CD8-positive, alpha-beta memory T cell (primary cell): ENCODE results near the gene GCM1. TPM values are rescaled to one million over a fixed set of nuclear protein-coding genes. Genes with fewer than 3 reads are reported as not detected.

Source experiments
- CTCF ChIA-PET: fragments of 350-600 bp; sonication (Branson Sonifier 250); formaldehyde crosslinking; loops from one replicate; lab custom pipeline; 2021; ENCODE audit warnings: antibody characterized with exemption; lab: Charles Lee
- POLR2A ChIA-PET: fragments of 350-600 bp; sonication (Branson Sonifier 250); formaldehyde crosslinking; loops from one replicate; lab custom pipeline; 2021; ENCODE audit warnings: antibody characterized with exemption; lab: Charles Lee
- DNase-seq, 5 donors: peaks; one replicate each; pipeline versions ENCODE4 v3.0.0 to v3.0.0-alpha.2; 2020 to 2022; ENCODE audit warnings: mixed read lengths in 1 of 5
- H3K27ac ChIP-seq: one replicate; pipeline ENCODE4 v1.7.0; 2013; ENCODE audit warnings: low read depth, mild to moderate bottlenecking, low read length, moderate library complexity
- H3K27me3 ChIP-seq: 2 replicates; pipeline ENCODE4 v1.7.0; 2013; ENCODE audit warnings: low read length, mild to moderate bottlenecking; ENCODE audit not compliant: insufficient read depth, poor library complexity, severe bottlenecking
- H3K36me3 ChIP-seq: 2 replicates; pipeline ENCODE4 v1.7.0; 2013; ENCODE audit warnings: mild to moderate bottlenecking, low read length, moderate library complexity; ENCODE audit not compliant: insufficient read depth
- H3K4me1 ChIP-seq: 2 replicates; pipeline ENCODE4 v1.7.0; 2013; ENCODE audit warnings: mild to moderate bottlenecking, low read length, moderate library complexity; ENCODE audit not compliant: insufficient read depth
- H3K4me3 ChIP-seq: 2 replicates; pipeline ENCODE4 v1.7.0; 2013; ENCODE audit warnings: mild to moderate bottlenecking, low read length
- H3K9me3 ChIP-seq: 2 replicates; pipeline ENCODE4 v1.7.0; 2013; ENCODE audit warnings: mild to moderate bottlenecking, low read length
- H3K27ac Mint-ChIP-seq, 8 donors: one replicate each; pipeline ENCODE4 v1.8.0; 2020 to 2021; ENCODE audit warnings: mixed read lengths in 8 of 8, mild to moderate bottlenecking in 6 of 8, inconsistent platforms in 3 of 8, moderate library complexity in 3 of 8
- H3K27me3 Mint-ChIP-seq, 2 donors: one replicate each; pipeline ENCODE4 v1.8.0; 2020 to 2021; ENCODE audit warnings: mixed read lengths in 2 of 2, mild to moderate bottlenecking in 1 of 2, moderate library complexity in 1 of 2
- H3K36me3 Mint-ChIP-seq, 3 donors: one replicate each; pipeline ENCODE4 v1.8.0; 2020 to 2021; ENCODE audit warnings: mixed read lengths in 3 of 3, inconsistent platforms in 1 of 3, mild to moderate bottlenecking in 1 of 3
- H3K4me1 Mint-ChIP-seq, 3 donors: one replicate each; pipeline ENCODE4 v1.8.0; 2020 to 2021; ENCODE audit warnings: mixed read lengths in 3 of 3, inconsistent platforms in 1 of 3, mild to moderate bottlenecking in 1 of 3
- H3K4me3 Mint-ChIP-seq, 7 donors: one replicate each; pipeline ENCODE4 v1.8.0; 2020 to 2021; ENCODE audit warnings: mixed read lengths in 7 of 7, mild to moderate bottlenecking in 6 of 7, moderate library complexity in 4 of 7, inconsistent platforms in 2 of 7
- H3K9me3 Mint-ChIP-seq, 5 donors: one replicate each; pipeline ENCODE4 v1.8.0; 2020 to 2022; ENCODE audit warnings: mixed read lengths in 5 of 5, mild to moderate bottlenecking in 3 of 5, moderate library complexity in 2 of 5, inconsistent platforms in 1 of 5
- polyA plus RNA-seq: library from polyadenylated mRNA; unstranded; fragments of 300-500 nt; fragmentation: Illumina TruSeq; gene quantifications from one replicate; pipeline ENCODE4 v1.2.3, GENCODE V29; 2021
- total RNA-seq, 2 experiments: library from RNA; stranded (reverse); gene quantifications; one replicate each; pipeline ENCODE4 v1.2.3, GENCODE V29; 2021

Gene GCM1
- total and polyA plus RNA-seq, 3 experiments from 2014 or later = not detected

- Histone ChIP-seq H3K9me3 (no peaks in the 10 kb centered on the region), H3K4me3 (no peak overlapping the region), H3K27ac (no peak overlapping the region), H3K27me3 (no peaks in the 10 kb centered on the region), H3K36me3 (no peaks in the 10 kb centered on the region), H3K4me1 (no peaks in the 10 kb centered on the region)
- Mint-ChIP-seq H3K4me1 (peaks cover 0 to 7% (median 4%) of the 10 kb centered on the region in 3 donors), H3K4me3 (no peak overlapping the region), H3K9me3 (no peaks in the 10 kb centered on the region), H3K27me3 (no peaks in the 10 kb centered on the region), H3K27ac (peak overlapping the region in 3 of 8 donors; percentile 4 to 66 (median 7)), H3K36me3 (peaks cover 0 to 5% (median 0%) of the 10 kb centered on the region in 3 donors)
- ChIA-PET CTCF (no interaction called here), POLR2A (no interaction called here)
- DNase-seq = peak in 2 of 5 donors; percentile 3 to 55
Observed at GRCh38 chr6:53179961-53180651, 31.5 kb upstream of the GCM1 start.

- Histone ChIP-seq H3K27me3 (no peaks in the 10 kb centered on the region), H3K4me3 (no peak overlapping the region), H3K4me1 (no peaks in the 10 kb centered on the region), H3K27ac (no peak overlapping the region), H3K9me3 (no peaks in the 10 kb centered on the region), H3K36me3 (no peaks in the 10 kb centered on the region)
- no peaks in the 10 kb centered on the region for H3K27me3 Mint-ChIP-seq
- H3K9me3 Mint-ChIP-seq = no peaks in the 10 kb centered on the region
- peaks cover 0 to 5% (median 0%) of the 10 kb centered on the region in 3 donors for H3K36me3 Mint-ChIP-seq
- CTCF ChIA-PET = no interaction called here
- POLR2A ChIA-PET = no interaction called here
- H3K27ac Mint-ChIP-seq = peak overlapping the region in 3 of 8 donors; percentile 23 to 45 (median 40)
- no peak overlapping the region for H3K4me3 Mint-ChIP-seq
- peaks cover 0 to 7% (median 4%) of the 10 kb centered on the region in 3 donors for H3K4me1 Mint-ChIP-seq
- no peak for DNase-seq
Observed at GRCh38 chr6:53178837-53179432, 30.3 kb upstream of the GCM1 start.

- no peak overlapping the region for H3K27ac Mint-ChIP-seq
- Histone ChIP-seq H3K27ac (no peak overlapping the region), H3K36me3 (no peaks in the 10 kb centered on the region), H3K9me3 (no peaks in the 10 kb centered on the region), H3K4me3 (no peak overlapping the region), H3K27me3 (no peaks in the 10 kb centered on the region), H3K4me1 (no peaks in the 10 kb centered on the region)
- peaks cover 0 to 5% (median 2%) of the 10 kb centered on the region in 3 donors for H3K4me1 Mint-ChIP-seq
- H3K4me3 Mint-ChIP-seq = no peak overlapping the region
- H3K36me3 Mint-ChIP-seq = no peaks in the 10 kb centered on the region
- no peak for DNase-seq
- H3K27me3 Mint-ChIP-seq = no peaks in the 10 kb centered on the region
- H3K9me3 Mint-ChIP-seq = no peaks in the 10 kb centered on the region
- POLR2A ChIA-PET = no interaction called here
- CTCF ChIA-PET = interaction anchor here (1.0 to 7.8 kb wide), 4 partner anchors 13 to 310 kb away, joined by 3 to 76 read pairs (median 6); no protein-coding TSS in a partner anchor
Observed at GRCh38 chr6:53175027-53175426, 26.4 kb upstream of the GCM1 start.

GRCh38 chr6:53172468-53172803 is 23.8 kb upstream of the GCM1 start:
- H3K36me3 ChIP-seq = no peaks in the 10 kb centered on the region
- no peaks in the 10 kb centered on the region for H3K27me3 Mint-ChIP-seq
- H3K9me3 ChIP-seq = no peaks in the 10 kb centered on the region
- POLR2A ChIA-PET = interaction anchor here (0.9 kb wide), 1 partner anchor 15 kb away, joined by 3 read pairs; no protein-coding TSS in a partner anchor
- no peak overlapping the region for H3K4me3 Mint-ChIP-seq
- CTCF ChIA-PET = interaction anchor here (0.7 to 8.1 kb wide), 22 partner anchors 10 to 556 kb away, joined by 3 to 87 read pairs (median 4); no protein-coding TSS in a partner anchor
- H3K4me1 Mint-ChIP-seq = no peaks in the 10 kb centered on the region
- H3K27me3 ChIP-seq = no peaks in the 10 kb centered on the region
- DNase-seq = no peak
- H3K36me3 Mint-ChIP-seq = no peaks in the 10 kb centered on the region
- H3K27ac Mint-ChIP-seq = no peak overlapping the region
- H3K4me1 ChIP-seq = no peaks in the 10 kb centered on the region
- no peak overlapping the region for H3K27ac ChIP-seq
- no peak overlapping the region for H3K4me3 ChIP-seq
- no peaks in the 10 kb centered on the region for H3K9me3 Mint-ChIP-seq

- CTCF ChIA-PET = interaction anchor here (0.7 to 8.1 kb wide), 29 partner anchors 11 to 557 kb away, joined by 3 to 87 read pairs (median 4); no protein-coding TSS in a partner anchor
Observed at GRCh38 chr6:53171605-53172467, 23.2 kb upstream of the GCM1 start.

GRCh38 chr6:53168516-53169267 is 20.1 kb upstream of the GCM1 start:
- H3K27ac ChIP-seq = no peak overlapping the region
- no peaks in the 10 kb centered on the region for H3K4me1 ChIP-seq
- no peaks in the 10 kb centered on the region for H3K27me3 ChIP-seq
- Mint-ChIP-seq H3K27me3 (no peaks in the 10 kb centered on the region), H3K4me1 (no peaks in the 10 kb centered on the region), H3K27ac (no peak overlapping the region), H3K36me3 (no peaks in the 10 kb centered on the region), H3K9me3 (no peaks in the 10 kb centered on the region), H3K4me3 (no peak overlapping the region)
- H3K4me3 ChIP-seq = no peak overlapping the region
- H3K9me3 ChIP-seq = no peaks in the 10 kb centered on the region
- H3K36me3 ChIP-seq = no peaks in the 10 kb centered on the region
- ChIA-PET CTCF (interaction anchor here (1.0 to 8.1 kb wide), 5 partner anchors 241 to 324 kb away, joined by 4 to 87 read pairs (median 5); no protein-coding TSS in a partner anchor), POLR2A (no interaction called here)
- DNase-seq = no peak

More at GRCh38 chr6:53171605-53172467, 23.2 kb upstream of the GCM1 start:
- no peak overlapping the region for H3K4me3 Mint-ChIP-seq
- no peaks in the 10 kb centered on the region for H3K4me1 ChIP-seq
- no peaks in the 10 kb centered on the region for H3K27me3 Mint-ChIP-seq
- H3K4me3 ChIP-seq = no peak overlapping the region
- H3K27me3 ChIP-seq = no peaks in the 10 kb centered on the region
- no peaks in the 10 kb centered on the region for H3K36me3 ChIP-seq
- no peak overlapping the region for H3K27ac Mint-ChIP-seq
- no peaks in the 10 kb centered on the region for H3K4me1 Mint-ChIP-seq
- H3K36me3 Mint-ChIP-seq = no peaks in the 10 kb centered on the region
- POLR2A ChIA-PET = interaction anchor here (0.9 kb wide), 1 partner anchor 16 kb away, joined by 3 read pairs; no protein-coding TSS in a partner anchor
- no peaks in the 10 kb centered on the region for H3K9me3 Mint-ChIP-seq
- H3K9me3 ChIP-seq = no peaks in the 10 kb centered on the region
- DNase-seq = peak; percentile 81 to 92 (median 87)
- H3K27ac ChIP-seq = no peak overlapping the region

GRCh38 chr6:53165293-53165692 is 16.7 kb upstream of the GCM1 start:
- no peaks in the 10 kb centered on the region for H3K9me3 ChIP-seq
- Mint-ChIP-seq H3K27ac (no peak overlapping the region), H3K27me3 (peaks cover 0 to 1% of the 10 kb centered on the region in 2 donors), H3K4me3 (no peak overlapping the region), H3K36me3 (no peaks in the 10 kb centered on the region), H3K9me3 (no peaks in the 10 kb centered on the region), H3K4me1 (peaks cover 5 to 8% (median 7%) of the 10 kb centered on the region in 3 donors)
- DNase-seq = no peak
- H3K4me1 ChIP-seq = peaks cover 5% of the 10 kb centered on the region
- H3K27me3 ChIP-seq = no peaks in the 10 kb centered on the region
- ChIA-PET CTCF (no interaction called here), POLR2A (no interaction called here)
- H3K27ac ChIP-seq = no peak overlapping the region
- no peak overlapping the region for H3K4me3 ChIP-seq
- H3K36me3 ChIP-seq = no peaks in the 10 kb centered on the region
